GM18951 (cell line): Measurements from ENCODE around the gene GTF2H1.
A peak's percentile ranks its signal among the peaks of the same experiment; 100 is the strongest.

Experiments used
- POLR2A ChIP-seq: IDR thresholded peaks from 4 replicates; pipeline ENCODE4 v1.6.1; 2011; ENCODE audit warnings: mild to moderate bottlenecking; ENCODE audit not compliant: insufficient read length, insufficient read depth; ENCODE audit errors: extremely low read depth
- in situ Hi-C: fragments of 300-500 bp; cut with MboI; formaldehyde crosslinking; loops from one replicate; pipeline ENCODE4 v1.12.0; 2022; ENCODE audit warnings: low sequenced_read_pairs, mixed read lengths, inconsistent platforms; ENCODE audit not compliant: unreplicated experiment

The GTF2H1 gene

DNA sequence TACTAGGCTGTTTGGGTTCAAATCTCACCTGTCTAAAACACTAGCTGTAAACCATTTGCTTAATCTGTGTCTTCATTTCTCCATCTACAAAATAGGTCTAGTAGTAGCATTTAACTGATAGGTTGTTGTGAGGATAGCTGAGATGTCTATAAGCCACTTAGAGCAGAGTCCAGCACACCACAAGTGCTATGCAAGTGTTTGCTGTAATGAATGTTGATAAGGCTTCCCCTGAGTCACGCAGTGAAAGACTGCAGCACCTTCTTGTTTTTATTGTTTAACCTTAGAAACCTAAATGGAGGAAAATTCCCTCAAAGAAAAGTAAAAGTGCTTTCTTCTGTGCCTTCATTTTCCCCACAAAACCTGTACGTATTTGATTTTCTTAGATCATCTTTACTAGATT is 48.9 kb downstream of the GTF2H1 start:
- TF ChIP-seq POLR2A, result no peak
- in situ Hi-C loops, result no loop called here

DNA sequence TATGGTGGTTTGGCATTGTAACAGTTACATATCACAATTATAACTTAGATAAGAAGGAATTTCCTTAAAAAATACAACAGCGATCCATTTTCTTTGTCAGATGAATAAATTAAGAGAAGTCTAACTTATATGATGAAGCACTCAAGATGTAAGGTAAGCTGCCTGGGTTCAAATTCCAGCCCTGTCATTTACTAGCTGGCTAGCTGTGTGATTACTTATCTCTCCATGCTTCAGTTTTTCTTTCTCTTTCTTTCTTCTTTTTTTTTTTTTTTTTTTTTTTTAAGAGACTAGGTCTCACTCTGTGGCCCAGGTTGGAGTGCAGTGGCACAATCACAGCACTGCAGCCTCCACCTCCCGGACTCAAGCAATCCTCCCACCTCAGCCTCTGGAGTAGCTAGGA is 49.8 kb downstream of the GTF2H1 start:
- in situ Hi-C loops, result no loop called here
- no peak for TF ChIP-seq POLR2A

DNA sequence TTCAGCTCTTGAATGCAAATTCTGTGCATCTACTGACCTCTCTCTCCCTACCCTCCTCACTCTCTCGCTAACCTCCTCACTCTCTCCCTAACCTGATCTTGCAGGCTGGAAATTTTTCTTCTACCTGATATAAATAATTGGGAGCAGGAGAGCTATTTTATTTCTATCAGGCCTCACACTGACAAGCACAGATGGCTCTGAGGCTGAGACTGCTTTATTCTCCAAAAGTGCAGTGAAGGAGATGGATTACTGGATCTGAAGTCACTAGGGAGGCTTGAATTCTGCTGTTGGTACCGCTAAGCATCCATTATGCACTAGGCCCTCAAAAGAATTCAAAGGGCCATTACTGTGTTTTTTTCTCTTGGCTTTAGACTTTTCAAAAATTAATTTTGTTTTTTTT is 52.6 kb downstream of the GTF2H1 start:
- in situ Hi-C loops, result no loop called here
- TF ChIP-seq POLR2A, result no peak

DNA sequence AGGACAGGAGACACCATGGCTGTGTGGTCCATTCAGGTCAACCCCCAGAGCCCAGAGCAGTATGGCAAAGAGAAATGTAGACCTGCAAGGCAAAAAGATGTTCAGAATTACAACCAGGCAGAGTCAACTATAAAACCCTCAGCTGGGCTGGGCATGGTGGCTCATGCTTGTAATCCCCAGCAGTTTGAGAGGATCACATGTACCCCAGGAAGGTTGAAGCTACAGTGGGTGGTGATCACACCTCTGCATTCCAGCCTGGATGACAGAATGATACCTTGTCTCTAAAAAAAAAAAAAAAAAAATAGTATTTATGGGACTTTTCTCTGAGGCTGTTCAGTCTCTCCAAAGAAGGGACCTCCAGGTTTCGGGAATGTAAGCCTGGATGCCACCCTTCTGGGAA is 53.6 kb downstream of the GTF2H1 start:
- TF ChIP-seq POLR2A, result no peak
- in situ Hi-C loops, result no loop called here

DNA sequence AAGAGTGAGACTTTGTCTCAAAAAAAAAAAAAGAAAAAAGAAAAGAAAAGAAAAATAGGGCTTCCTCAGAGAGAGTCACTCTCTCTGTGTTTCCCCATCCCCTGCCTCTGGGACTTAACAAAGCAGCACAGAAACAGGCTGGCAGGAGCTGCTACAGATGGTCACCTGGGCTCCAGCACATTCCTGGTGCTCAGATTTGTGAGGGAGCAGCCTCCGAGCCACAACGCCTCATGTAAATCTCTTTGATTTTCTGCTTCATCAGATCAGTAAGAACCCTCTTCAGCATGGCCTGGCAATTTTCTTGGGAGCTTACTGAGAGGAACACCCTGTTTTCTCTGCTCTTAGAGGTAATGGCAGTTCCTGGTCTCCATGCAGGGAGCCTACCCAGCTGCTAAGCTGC is 56.8 kb downstream of the GTF2H1 start:
- in situ Hi-C loops, result no loop called here
- TF ChIP-seq POLR2A, result no peak

DNA sequence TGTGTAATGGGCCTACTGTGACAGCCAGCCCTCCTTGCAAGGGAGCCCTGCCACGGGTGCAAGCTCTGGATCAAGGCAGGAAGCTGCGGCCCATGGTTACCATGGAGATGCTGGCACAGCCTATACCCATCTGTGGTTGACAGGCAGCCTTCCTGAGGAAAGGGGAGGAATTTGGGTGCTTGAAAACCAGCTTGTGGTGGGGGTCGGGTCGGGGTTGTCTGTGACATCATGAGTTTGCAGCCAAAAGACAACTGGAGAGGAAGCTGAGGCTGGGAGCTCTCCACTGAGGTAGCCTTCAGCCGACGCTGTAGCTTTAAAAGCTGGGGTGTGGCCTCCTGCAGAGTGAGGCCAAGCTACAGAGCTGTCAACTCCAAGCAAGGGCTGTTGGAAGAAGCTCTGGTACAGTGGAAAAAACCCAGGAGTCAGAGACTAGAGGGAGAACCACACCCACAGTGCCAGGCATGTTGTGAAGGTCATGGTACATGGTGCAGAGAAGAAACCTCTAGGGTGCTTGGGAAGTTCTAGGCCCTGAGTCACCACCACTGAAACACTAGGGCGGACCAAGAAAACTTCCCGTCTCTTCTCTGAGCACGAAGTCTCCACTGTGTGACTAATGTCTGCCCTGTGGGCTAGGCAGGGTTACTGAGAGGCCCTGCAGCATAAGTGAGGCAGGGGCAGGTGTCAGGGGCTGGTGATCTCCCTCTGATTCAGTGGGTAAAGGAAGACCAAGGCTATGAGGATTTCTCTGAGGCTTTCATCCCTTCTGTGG is 61.2 kb downstream of the GTF2H1 start:
- TF ChIP-seq POLR2A, result peak; percentile 47
- in situ Hi-C loops, result no loop called here

DNA sequence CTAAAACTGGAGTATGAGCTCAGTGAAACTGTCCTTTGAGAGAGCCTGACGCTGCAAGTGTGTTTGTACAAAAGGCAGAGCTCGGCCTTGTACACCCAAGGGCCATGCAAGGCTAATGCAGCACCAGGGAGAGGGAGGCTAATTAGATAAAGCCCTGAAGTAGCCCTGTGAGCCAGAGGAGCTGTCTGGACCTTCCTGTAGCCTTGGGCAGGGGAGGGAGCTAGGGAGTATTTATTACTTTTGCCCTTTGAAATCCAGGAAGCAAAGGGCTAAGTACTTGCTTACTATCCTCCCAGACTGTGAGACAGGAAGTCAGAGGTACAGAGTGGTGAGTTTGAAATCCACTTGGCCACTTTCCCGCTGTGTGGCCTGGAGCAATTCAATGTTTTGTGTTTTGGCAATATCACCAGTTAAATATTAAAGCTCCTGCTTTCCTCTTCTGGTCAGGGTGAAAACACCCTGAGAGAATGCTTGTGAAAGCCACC is 61.8 kb downstream of the GTF2H1 start:
- in situ Hi-C loops, result no loop called here
- peak; percentile 43 for TF ChIP-seq POLR2A

DNA sequence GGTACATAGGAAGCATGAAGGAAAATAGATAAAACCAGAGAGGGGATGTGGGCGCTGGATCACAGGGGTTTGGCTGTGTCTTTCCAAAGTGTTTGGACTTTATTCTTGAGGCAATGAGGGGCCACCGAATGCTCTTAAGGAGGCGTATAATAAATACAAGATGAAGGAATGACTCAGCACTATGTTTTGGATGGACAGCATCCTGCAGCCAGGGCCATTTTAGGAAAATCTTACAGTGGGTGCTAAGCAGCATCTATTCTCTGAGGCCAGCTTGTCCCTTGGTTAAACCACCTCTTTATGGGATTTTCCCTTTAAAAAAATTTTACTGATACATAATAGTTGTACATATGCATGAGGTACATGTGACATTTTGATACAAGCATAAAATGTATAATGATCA is 67.7 kb downstream of the GTF2H1 start:
- in situ Hi-C loops, result no loop called here
- TF ChIP-seq POLR2A, result no peak

DNA sequence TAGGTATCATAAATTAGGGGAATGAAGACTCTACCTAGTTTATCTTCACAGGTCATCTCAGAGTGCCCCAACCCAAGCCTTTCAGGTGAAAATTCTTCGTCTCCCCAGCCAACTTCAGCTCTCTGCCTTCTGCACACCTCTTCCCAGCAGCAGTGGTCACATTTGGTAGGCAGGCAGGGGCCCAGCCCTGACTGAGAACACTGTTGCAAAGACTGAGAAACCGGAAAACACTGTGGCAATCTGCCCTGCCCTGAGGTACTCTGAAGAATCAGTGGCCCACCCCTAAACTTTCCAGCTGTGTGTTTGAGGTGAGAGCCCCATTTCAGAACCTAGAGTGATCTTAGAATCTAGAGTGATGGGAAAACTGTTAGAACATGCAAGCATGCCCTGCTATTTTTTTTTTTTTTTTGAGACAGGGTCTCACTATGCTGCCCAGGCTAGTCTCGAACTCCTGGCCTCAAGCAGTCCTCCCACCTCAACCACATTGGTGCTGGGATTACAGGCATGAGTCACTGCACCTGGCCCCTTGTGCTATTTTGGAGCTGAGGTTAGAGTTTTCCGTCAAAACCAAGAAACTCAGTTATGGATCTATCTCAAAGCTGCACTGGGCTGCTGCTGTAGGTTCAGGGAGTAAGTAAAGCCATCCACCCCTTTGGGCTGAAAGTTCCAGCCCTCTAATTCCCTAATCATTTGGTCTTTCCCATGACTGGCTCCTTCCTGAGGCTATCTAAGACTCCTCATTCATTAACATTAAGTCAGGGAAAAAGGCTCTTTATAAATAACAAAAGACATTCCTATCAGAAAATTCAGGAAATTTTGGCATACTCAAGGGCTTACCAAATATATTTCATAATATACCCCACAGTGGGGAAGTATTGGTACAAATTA is 70.3 kb downstream of the GTF2H1 start:
- no peak for TF ChIP-seq POLR2A
- in situ Hi-C loops, result no loop called here

DNA sequence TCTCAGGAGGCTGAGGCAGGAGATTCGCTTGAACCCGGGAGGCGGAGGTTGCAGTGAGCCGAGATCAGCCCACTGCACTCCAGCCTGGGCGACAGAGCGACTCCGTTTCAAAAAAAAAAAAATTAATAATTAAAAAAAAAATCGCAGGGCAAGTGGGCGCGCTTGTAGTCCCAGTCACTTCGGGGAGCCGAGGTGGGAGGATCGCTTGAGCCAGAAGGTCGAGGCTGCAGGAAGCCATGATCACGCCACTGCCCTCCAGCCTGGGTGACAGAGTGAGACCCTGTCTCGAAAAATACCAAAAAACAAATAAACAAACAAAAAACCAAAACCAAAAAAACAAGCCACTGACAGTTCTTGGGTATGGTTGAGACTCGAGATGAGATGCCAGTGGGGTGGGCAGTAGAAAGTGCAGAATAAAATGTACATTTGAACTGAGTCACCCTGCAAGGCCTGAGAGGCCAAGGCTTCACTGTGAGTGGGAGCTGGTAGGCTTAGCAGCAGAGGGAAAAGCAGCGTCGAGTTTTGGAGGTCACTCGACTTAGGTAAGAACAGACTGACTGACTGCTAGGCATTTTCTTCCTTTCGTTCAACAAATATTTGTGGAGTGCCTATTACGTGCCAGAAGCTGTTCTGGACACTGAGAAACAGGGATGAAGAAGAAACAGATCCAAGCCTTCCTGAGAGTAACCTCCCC is 71.4 kb downstream of the GTF2H1 start:
- no peak for TF ChIP-seq POLR2A
- in situ Hi-C loops, result no loop called here

DNA sequence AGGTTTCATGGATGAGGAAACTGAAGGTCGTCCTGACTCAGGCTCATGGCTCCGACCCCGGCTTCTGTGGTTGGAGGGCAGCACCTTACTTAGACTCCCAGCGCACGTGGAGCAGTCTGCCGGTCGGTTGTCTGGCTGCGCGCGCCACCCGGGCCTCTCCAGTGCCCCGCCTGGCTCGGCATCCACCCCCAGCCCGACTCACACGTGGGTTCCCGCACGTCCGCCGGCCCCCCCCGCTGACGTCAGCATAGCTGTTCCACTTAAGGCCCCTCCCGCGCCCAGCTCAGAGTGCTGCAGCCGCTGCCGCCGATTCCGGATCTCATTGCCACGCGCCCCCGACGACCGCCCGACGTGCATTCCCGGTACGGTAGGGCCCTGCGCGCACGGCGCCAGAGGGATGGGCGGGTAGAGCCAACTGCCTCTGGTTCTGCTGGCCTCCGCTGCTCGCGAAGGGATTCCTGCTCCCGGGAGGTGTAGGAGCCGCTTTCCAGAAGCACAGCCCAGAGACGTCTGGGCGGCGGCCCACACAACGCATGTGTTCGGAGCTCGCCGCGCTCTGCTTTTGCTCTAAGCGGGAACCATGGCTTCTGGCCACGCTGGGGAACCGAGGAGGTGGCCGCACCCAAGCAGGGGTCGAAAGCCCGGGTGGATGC is 72.0 kb downstream of the GTF2H1 start, which contains the start of gene LDHA:
TSS of gene LDHA (plus strand) at position 289 of the 653 bp plus-strand sequence. CDS start 2,280 bp downstream, outside the sequence.
- in situ Hi-C loops, result no loop called here
- TF ChIP-seq POLR2A, result peak; percentile 100

DNA sequence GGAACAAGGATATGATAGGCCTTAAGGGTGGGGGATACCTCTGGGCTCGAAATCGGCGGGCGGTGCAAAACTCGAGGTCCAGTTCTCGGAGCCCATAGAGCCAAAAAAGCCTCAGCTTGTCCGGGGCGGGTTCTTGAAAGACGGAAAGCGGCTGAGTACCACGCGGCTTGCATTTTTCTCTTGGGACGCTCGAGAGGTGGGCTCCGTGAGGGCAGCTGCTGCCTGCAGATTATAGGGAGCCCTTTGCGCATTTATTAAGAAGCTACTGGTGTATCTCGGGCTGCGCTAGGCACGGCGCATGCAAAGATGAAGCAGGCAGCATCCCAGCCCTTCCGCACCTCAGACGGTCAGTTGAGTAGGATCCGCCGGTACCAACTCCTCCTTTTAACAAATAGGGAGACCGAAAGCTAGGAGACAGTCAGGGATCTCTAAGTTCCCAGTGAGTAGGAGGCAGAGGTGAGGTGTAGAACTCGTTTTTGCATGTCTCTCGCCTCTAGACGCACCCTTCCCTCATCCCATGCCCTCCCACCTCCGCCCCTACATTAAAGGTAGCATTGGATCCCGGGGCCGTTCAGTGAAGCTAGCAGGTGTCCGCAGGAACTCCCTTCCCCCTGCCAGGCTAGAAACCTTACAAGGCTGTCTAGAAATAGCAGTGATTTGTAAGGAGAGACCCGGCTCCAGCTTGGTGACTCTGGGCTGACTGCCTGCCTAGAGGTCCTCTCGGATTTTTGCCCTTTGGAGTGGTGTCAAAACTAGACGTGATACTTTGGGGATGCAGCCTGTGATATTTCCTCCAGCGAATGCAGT is 72.8 kb downstream of the GTF2H1 start:
- TF ChIP-seq POLR2A, result no peak
- in situ Hi-C loops, result no loop called here

DNA sequence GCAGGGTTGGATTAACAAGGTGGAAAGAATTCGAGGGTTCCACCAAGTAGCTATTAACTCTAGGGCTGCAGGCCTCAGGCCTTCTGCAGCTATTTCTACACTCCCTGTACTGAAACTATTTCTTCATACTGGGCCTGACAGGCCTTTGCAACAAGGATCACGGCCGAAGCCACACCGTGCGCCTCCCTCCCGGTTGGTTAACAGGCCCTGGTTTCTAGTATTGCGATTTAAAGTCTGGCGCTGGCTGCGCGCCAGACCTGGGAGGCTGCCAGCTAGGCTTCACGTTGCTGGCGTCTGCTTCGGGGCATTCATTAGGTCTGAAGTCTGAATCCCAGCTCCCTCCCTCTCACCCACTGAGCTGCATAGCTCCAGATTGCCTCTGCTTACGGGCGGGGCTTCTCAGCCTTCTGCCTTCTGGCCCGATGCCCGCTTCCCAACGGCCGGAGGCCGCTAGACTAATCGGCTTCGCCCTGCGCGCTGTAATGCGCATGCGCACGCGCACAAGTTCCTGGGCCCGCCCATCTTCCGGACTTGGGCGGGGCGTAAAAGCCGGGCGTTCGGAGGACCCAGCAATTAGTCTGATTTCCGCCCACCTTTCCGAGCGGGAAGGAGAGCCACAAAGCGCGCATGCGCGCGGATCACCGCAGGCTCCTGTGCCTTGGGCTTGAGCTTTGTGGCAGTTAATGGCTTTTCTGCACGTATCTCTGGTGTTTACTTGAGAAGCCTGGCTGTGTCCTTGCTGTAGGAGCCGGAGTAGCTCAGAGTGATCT is 73.6 kb downstream of the GTF2H1 start:
- TF ChIP-seq POLR2A, result peak; percentile 79
- in situ Hi-C loops, result no loop called here
